ENCODE measurements around the gene BMPR1A. TPM values are rescaled to one million over a fixed set of nuclear protein-coding genes. Genes with fewer than 3 reads are reported as not detected.

The BMPR1A gene
- total RNA-seq, 1 experiment from 2014 or later: 24.3 TPM

GRCh38 chr10:86815035-86815617 is 58.7 kb downstream of the BMPR1A start:
- Histone ChIP-seq H3K4me2 (no peak overlapping the region), H3K9me3 (ENCODE audit: insufficient read depth, low read depth) (no peaks in the 10 kb centered on the region), H3F3A (ENCODE audit: insufficient read depth, low read depth) (no peaks in the 10 kb centered on the region; the same call in 1 of the 2 replicates), H3K4me3 (no peak overlapping the region), H2AFZ (no peak overlapping the region), H3K27ac (no peak overlapping the region), H3K9me2 (ENCODE audit: insufficient read depth) (no peaks in the 10 kb centered on the region), H3K36me3 (ENCODE audit: low read depth) (no peaks in the 10 kb centered on the region), H3K79me2 (ENCODE audit: low read depth) (peaks cover 21% of the 10 kb centered on the region), H4K20me1 (ENCODE audit: insufficient read depth) (no peaks in the 10 kb centered on the region), H3K27me3 (ENCODE audit: insufficient read depth, low read depth) (no peaks in the 10 kb centered on the region), H3K4me1 (replicated peaks; ENCODE audit: insufficient read depth) (no peaks in the 10 kb centered on the region)
- no TSS peak for BruUV-seq (replicated peaks)
- ChIA-PET CTCF (no interaction called here), POLR2A (ENCODE audit: unreplicated experiment) (no interaction called here)
- intact Hi-C loops (cut with micrococcal nuclease; ENCODE audit: unreplicated experiment): no loop called here
- TF ChIP-seq, protein P1, sequence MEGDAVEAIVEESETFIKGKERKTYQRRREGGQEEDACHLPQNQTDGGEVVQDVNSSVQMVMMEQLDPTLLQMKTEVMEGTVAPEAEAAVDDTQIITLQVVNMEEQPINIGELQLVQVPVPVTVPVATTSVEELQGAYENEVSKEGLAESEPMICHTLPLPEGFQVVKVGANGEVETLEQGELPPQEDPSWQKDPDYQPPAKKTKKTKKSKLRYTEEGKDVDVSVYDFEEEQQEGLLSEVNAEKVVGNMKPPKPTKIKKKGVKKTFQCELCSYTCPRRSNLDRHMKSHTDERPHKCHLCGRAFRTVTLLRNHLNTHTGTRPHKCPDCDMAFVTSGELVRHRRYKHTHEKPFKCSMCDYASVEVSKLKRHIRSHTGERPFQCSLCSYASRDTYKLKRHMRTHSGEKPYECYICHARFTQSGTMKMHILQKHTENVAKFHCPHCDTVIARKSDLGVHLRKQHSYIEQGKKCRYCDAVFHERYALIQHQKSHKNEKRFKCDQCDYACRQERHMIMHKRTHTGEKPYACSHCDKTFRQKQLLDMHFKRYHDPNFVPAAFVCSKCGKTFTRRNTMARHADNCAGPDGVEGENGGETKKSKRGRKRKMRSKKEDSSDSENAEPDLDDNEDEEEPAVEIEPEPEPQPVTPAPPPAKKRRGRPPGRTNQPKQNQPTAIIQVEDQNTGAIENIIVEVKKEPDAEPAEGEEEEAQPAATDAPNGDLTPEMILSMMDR (conservative IDR thresholded peaks at IDR 0.05): no peak
- no peak for TF ChIP-seq EZH2 (IDR thresholded peaks at IDR 0.05; ENCODE audit: low read depth)
- no peak for DNase-seq

GRCh38 chr10:86815640-86816039 is 59.2 kb downstream of the BMPR1A start:
- no peak overlapping the region for H2AFZ ChIP-seq
- CTCF ChIA-PET: no interaction called here
- H4K20me1 ChIP-seq (ENCODE audit: insufficient read depth): no peaks in the 10 kb centered on the region
- H3K4me1 ChIP-seq (replicated peaks; ENCODE audit: insufficient read depth): no peaks in the 10 kb centered on the region
- peaks cover 20% of the 10 kb centered on the region for H3K79me2 ChIP-seq (ENCODE audit: low read depth)
- H3K9me3 ChIP-seq (ENCODE audit: insufficient read depth, low read depth): no peaks in the 10 kb centered on the region
- intact Hi-C loops (cut with micrococcal nuclease; ENCODE audit: unreplicated experiment): no loop called here
- no peak overlapping the region for H3K4me3 ChIP-seq
- H3K27ac ChIP-seq: no peak overlapping the region
- H3K27me3 ChIP-seq (ENCODE audit: insufficient read depth, low read depth): no peaks in the 10 kb centered on the region
- no peak for TF ChIP-seq EZH2 (IDR thresholded peaks at IDR 0.05; ENCODE audit: low read depth)
- POLR2A ChIA-PET (ENCODE audit: unreplicated experiment): no interaction called here
- no peak overlapping the region for H3K4me2 ChIP-seq
- no peaks in the 10 kb centered on the region for H3K36me3 ChIP-seq (ENCODE audit: low read depth)
- H3K9me2 ChIP-seq (ENCODE audit: insufficient read depth): no peaks in the 10 kb centered on the region
- no peak for DNase-seq
- BruUV-seq (replicated peaks): no TSS peak
- H3F3A ChIP-seq (ENCODE audit: insufficient read depth, low read depth): no peaks in the 10 kb centered on the region; the same call in 1 of the 2 replicates

DNA sequence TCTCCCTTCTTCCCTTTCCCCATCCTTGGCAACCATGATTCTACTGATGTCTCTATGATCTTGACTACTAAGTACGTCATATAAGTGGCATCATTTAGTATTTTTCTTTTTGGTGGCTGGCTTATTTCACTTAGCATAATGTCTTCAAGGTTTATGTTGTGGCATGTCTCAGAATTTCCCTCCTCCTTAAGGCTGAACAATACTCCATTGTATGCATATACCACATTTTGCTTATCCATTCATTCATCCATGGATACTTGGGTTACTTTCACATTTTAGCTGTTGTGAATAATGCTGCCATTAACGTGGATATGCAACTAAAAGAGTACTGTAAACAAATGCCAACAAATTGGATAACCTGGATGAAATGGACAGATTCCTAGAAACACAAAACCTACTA is 60.8 kb downstream of the BMPR1A start:
- intact Hi-C loops (cut with micrococcal nuclease; ENCODE audit: unreplicated experiment): no loop called here
- POLR2A ChIA-PET (ENCODE audit: unreplicated experiment): no interaction called here
- Histone ChIP-seq H3K27ac (no peak overlapping the region), H3K9me3 (ENCODE audit: insufficient read depth, low read depth) (no peaks in the 10 kb centered on the region), H3K9me2 (ENCODE audit: insufficient read depth) (no peaks in the 10 kb centered on the region), H3K4me2 (no peak overlapping the region), H4K20me1 (ENCODE audit: insufficient read depth) (no peaks in the 10 kb centered on the region), H3K27me3 (ENCODE audit: insufficient read depth, low read depth) (no peaks in the 10 kb centered on the region), H2AFZ (no peak overlapping the region), H3F3A (ENCODE audit: insufficient read depth, low read depth) (no peaks in the 10 kb centered on the region), H3K36me3 (ENCODE audit: low read depth) (no peaks in the 10 kb centered on the region), H3K4me1 (replicated peaks; ENCODE audit: insufficient read depth) (no peaks in the 10 kb centered on the region), H3K4me3 (no peak overlapping the region), H3K79me2 (ENCODE audit: low read depth) (peaks cover 16% of the 10 kb centered on the region)
- TF ChIP-seq EZH2 (IDR thresholded peaks at IDR 0.05; ENCODE audit: low read depth): no peak
- TF ChIP-seq, protein P1 (conservative IDR thresholded peaks at IDR 0.05): no peak
- BruUV-seq (replicated peaks): no TSS peak
- DNase-seq: no peak
- CTCF ChIA-PET: no interaction called here

DNA sequence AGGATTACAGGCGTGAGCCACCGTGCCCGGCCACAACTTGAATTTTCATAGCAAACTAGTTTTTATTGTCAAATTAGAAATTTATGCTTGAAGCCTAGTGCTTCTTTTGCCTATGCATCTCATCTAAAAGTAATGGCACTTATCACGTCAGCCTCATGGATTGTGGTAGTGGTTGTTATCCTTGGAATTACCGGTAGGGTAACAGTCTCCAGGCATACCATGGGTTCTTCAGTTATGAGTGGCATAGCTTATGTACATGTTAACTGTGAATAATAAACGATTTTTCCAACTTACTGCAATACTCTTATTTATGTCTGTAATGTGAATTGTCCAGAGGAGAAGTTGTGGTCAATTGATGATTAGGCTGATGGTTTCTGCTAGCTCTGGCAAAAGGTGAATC is 63.1 kb downstream of the BMPR1A start:
- POLR2A ChIA-PET (ENCODE audit: unreplicated experiment): no interaction called here
- intact Hi-C loops (cut with micrococcal nuclease; ENCODE audit: unreplicated experiment): no loop called here
- no peak for TF ChIP-seq EZH2 (IDR thresholded peaks at IDR 0.05; ENCODE audit: low read depth)
- TF ChIP-seq, protein P1 (conservative IDR thresholded peaks at IDR 0.05): no peak

More for the DNA sequence above, 63.1 kb downstream of the BMPR1A start:
- no TSS peak for BruUV-seq (replicated peaks)
- Histone ChIP-seq H3F3A (ENCODE audit: insufficient read depth, low read depth) (no peaks in the 10 kb centered on the region), H3K4me3 (no peak overlapping the region), H3K27me3 (ENCODE audit: insufficient read depth, low read depth) (no peaks in the 10 kb centered on the region), H3K27ac (no peak overlapping the region), H3K9me2 (ENCODE audit: insufficient read depth) (no peaks in the 10 kb centered on the region), H3K36me3 (ENCODE audit: low read depth) (no peaks in the 10 kb centered on the region), H3K79me2 (ENCODE audit: low read depth) (no peaks in the 10 kb centered on the region; the same call in 1 of the 2 replicates), H4K20me1 (ENCODE audit: insufficient read depth) (no peaks in the 10 kb centered on the region), H3K9me3 (ENCODE audit: insufficient read depth, low read depth) (no peaks in the 10 kb centered on the region), H3K4me2 (no peak overlapping the region), H2AFZ (no peak overlapping the region), H3K4me1 (replicated peaks; ENCODE audit: insufficient read depth) (no peaks in the 10 kb centered on the region)
- CTCF ChIA-PET: no interaction called here
- no peak for DNase-seq

All from PC-9 (cell line).